GM19328 (cell line): Measurements from ENCODE around the gene UBASH3B.
A peak's percentile ranks its signal among the peaks of the same experiment; 100 is the strongest.

ENCODE experiments used
- ATAC-seq: cut with Tn5 transposase; IDR thresholded peaks from one replicate; pipeline ENCODE4 v1.9.1; 2021; ENCODE audit warnings: mild to moderate bottlenecking, moderate library complexity; ENCODE audit not compliant: unreplicated experiment

UBASH3B gene

DNA sequence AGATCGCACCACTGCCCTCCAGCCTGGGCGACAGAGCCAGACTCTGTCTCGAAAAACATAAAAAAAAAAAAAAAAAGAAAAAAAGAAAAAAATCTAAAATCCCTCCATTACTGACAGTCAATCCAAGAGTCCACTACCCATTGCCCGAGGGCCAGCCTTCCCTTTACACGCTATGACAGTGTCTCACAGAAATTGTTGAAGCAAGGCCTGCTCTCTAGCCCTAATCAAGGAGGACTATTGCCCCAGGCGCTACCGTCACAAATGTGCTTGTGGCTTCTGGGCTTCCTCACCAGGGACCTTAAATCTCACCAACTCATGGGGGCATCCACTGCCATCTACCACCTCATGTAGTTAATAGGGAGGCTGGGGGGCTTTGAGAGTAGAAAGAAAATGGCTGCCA lies 49.9 kb downstream of the UBASH3B start:
- ATAC-seq, result no peak

DNA sequence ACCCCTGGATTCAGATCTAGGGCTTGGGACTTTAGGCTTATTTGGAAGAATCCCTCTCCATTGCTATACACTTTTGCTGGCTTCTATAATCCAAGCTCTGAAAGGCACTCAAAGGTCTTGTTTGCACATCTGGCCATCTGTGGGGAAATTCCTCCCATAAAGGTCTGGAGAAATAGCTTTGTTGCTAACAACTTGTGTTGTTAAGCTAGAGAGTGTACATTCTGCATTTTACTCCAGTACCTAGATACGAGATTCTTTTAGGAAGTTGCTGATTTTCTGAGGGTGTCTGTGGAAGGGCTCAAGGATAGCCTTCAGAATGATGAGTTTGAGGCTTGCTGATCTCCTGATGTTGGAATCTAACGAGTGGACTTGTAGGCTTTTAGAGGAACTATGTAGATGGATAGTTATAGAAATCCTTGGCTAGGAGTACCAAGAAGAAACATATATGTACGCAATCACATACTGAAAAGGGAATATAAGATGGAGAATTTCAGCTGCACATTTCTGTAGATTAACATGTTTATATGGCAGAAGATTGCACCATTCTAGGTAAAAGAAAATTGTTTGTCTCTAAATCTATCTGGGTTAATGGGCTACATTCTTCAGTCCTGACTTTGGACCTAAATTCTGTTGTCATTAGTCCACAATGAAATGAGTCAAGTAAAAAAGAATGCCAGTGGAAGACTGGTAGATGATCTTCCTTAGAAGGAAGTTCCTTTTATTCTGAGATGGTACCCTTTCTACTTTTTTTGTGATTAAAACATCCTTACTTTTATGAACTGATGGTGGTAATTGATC lies 51.0 kb downstream of the UBASH3B start:
- ATAC-seq, result no peak

DNA sequence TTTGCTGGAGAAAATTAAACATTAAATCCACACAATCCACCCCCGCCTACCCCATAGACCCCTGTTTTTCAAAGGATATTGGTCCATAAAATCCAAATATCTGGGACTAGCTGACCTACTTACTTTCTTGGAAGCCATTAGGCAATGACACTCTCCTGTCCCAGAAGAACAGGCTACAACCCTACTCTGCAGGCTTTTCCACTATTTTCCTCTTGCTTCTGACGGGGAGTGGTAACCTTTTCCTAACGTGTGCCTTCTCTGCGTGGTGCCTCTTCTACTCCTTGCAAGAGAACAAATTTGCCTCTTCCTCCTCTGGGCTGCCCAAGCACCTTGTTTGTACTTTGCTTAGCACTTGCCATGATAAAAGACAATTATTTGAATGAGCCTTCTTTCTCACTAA lies 51.6 kb downstream of the UBASH3B start:
- ATAC-seq, result no peak

GRCh38 chr11:122707901-122708300 lies 52.4 kb downstream of the UBASH3B start:
- ATAC-seq, result no peak

- no peak for ATAC-seq
Measured at GRCh38 chr11:122709039-122709760, 53.7 kb downstream of the UBASH3B start.

GRCh38 chr11:122711362-122711761 lies 55.8 kb downstream of the UBASH3B start:
- no peak for ATAC-seq

GRCh38 chr11:122711831-122712381 lies 56.4 kb downstream of the UBASH3B start:
- ATAC-seq, result no peak

- ATAC-seq, result no peak
Measured at GRCh38 chr11:122714004-122714403, 58.5 kb downstream of the UBASH3B start.

DNA sequence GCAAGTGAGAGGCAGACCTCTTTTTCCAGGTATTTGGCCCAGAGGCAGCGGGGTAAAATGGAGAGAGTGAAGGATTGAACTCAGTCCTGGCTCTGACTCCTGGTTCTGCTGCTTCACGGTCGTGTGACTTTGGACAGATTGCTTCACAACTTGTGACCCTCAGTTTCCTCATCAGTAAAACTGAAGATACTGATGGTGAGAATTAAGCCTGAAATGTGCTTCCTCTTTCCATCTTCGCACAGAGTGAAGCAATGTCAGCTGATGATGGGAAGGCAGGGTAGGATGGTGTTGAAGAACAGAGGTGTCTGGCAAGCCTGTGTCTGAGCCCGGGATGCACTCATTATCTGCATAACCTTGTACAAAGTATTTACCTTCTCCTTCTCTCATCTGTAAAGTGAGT lies 59.0 kb downstream of the UBASH3B start:
- ATAC-seq, result no peak

DNA sequence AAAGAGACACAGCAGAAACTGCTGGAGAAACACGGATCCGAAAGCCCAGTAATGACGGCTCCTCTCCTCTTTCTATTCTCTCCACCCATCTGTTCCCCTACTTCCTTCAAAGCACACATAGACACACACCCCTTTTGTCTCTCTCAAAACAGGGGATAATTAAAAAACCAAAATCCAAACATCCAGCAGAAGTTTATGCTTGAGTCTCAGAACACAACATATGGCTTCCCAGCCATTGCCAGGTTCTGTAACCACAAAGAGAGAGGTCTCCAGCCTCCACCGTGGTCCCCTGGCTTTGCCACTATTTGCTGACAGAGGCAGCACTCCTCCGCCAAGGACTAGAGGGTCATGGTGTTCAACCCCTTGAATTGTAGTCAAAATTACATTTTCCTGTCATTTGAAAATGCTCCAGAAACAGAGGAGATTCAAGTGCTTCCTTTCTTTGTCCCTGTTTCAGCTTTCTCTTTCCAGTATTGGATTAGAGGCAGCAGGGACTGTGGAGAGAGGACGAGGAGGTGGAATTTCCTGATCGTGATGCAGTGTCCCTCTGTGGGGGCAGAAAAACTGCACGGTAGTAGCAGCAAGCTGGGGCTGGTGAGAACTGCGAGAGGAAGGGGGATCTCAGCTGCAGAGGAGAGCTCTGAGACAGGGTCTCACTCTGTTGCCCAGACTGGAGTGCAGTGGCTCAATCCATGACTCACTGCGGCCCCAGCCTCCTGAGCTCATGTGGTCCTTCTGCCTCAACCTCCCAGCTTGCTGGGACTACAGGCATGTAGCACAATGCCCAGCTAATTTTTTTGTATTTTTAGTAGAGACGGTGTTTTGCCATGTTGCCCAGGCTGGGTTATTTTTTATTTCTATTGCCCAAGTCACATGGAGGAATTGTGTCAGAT lies 60.3 kb downstream of the UBASH3B start:
- no peak for ATAC-seq

GRCh38 chr11:122717264-122717867 lies 61.8 kb downstream of the UBASH3B start:
- ATAC-seq, result peak; percentile 79

DNA sequence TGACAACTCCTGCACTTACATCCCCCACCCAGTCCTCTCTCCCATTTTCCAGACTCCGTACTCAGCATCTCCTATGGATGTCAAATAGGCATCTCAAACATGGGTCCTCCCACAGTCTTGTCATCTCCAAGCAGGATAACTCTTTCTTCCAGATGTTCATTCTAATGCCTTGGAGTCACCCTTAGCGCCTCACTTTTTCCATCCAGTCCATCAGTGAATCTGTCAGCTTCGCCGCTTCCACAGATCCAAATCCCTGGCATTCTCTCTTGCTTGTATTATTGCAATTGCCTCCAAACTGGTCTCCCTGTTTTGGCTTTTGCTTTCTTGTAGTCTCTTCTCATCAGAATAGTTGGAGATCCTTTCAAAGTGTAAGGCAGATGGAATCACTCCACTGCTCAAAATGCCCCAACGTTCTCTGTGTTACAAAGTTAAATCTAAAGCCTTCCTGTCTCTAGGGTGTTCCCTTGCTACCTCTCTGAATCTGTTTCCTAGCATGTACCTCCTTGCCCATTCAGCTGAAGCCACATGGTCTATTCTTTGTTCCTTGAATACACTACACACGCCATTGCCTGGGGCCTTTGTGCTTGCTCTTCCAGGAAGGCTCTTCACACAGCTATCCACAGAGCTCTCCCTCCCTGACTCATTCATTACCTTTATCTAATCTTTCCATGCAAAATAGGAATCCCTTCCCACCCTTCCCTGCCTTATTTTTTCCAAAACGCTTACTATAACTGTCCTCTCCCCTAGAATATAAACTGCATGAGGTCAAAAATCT lies 64.8 kb downstream of the UBASH3B start:
- no peak for ATAC-seq

DNA sequence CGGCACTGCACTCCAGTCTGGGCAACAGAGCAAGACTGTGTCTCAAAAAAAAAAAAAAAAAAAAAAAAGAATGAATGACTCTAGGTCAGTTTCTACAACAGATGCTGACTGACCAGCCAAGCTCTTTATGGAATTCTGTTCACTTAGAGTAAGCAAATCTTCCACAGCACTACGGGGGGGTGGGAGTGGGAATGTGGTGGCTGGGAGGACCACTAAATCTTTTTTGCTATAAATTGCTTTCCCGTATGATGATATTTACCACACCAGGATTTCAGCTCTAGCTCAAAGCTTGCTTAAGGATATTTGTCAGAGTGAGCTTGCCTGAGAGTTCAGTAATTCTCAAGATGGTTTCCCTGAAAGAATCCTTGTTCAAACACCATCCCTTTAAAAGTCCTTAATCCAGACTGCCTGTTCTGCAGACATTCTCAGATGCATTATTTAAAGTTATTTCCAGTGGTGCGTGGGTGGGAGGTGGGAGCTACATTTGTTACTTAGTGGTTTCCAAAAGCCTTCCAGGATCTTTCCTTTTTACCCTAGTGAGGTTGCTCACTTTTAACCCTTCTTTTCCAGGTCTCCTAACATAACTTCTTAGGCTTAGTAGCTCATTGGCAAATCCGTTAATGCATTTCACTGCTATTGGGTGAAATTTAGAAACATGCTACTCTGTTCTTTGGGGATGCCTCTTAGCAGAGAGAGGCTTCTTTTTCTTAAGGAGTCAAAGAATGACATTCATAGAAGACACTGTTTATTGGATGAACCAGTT lies 65.9 kb downstream of the UBASH3B start:
- no peak for ATAC-seq

GRCh38 chr11:122721964-122722266 lies 66.4 kb downstream of the UBASH3B start:
- ATAC-seq, result no peak

DNA sequence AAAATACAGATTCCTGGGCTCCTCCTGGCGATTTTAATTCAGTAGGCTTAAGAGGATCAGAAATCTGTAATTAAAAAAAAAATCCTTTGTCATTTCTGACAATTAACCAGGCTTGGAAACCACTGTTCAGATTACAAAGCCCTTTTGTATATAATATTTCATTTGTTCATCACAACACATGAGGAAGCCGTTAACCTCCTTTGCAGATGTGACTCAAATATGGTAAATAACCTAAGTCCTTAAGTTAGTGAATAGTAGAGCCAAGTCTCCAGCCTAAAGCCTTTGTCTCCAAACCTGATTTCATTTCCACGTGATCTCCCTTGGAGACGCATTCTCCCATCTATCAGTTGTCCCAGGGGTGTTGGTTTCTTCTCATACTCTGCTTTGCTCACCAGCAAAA lies 67.6 kb downstream of the UBASH3B start:
- ATAC-seq, result no peak

DNA sequence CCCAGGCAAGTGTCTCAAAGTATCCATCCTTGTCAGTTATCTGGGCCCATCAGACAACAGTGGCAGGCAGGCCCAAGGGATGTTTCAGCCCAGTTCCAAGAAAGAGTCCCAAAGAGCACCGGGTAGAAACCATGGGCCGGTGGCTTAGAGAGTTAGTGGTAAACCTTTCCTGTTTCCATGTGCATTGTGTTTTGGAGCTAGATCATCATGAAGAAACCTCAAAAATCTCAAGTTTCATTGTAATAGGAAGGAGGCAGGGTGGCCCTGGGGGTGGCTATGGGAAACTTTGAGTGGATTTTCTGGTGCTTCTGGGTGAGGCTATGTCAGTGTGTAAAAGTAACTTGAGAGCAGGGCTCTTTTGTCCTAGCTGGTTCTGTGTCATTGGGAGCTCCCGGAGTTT lies 68.1 kb downstream of the UBASH3B start:
- ATAC-seq, result no peak

DNA sequence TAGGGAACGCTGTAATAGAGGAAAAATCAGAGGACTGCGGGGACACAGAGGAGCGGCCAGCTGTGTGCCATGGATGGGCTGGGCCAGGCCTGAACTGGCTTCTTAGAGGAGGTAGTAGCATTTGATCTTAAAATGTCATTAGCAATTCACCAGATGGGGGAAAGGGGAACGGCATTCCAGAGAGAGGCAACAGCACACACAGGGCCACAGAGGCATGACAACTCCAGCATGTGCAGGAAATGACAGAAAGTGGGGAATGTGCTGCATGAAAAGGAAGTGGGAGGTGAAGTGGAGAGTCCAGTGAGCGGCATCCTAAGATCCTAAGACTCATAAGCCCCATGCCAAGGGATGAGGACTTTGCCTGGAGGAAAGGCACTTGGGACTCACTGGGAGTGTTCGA lies 69.0 kb downstream of the UBASH3B start:
- ATAC-seq, result no peak

- no peak for ATAC-seq
Measured at GRCh38 chr11:122726028-122726427, 70.5 kb downstream of the UBASH3B start.
